Measurements from ENCODE around the gene CACNA2D3. TPM values are rescaled to one million over a fixed set of nuclear protein-coding genes. Genes with fewer than 3 reads are reported as not detected.
A peak's percentile ranks its signal among the peaks of the same experiment; 100 is the strongest.

Gene CACNA2D3
- total RNA-seq, 1 experiment from 2014 or later: 0.06 TPM

GRCh38 chr3:54171509-54171908 is 49.2 kb downstream of the CACNA2D3 start:
- no peak for DNase-seq (ENCODE audit: low read depth)

- DNase-seq (ENCODE audit: low read depth): no peak
These were observed 49.6 kb downstream of the CACNA2D3 start for GRCh38 chr3:54171951-54172350.

DNA sequence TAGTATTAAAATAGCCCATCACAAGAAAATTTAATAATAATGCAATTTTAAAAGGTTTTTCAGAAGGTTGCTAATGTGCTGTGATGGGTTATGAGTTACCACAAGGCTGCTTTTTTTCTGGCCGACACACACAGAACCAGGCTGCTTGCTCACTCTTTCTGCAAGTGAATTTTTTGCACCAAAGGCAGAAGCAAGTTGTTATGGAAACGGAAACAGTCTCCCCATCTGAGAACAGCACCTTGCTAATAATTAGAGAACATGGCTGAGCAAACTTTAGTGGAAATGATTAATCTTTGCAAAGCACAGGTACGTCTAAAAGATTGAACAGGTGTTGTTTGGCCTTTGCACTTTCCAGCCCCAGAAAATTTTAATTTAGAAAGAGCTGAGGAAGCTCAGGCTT is 51.0 kb downstream of the CACNA2D3 start:
- no peak for DNase-seq (ENCODE audit: low read depth)

DNA sequence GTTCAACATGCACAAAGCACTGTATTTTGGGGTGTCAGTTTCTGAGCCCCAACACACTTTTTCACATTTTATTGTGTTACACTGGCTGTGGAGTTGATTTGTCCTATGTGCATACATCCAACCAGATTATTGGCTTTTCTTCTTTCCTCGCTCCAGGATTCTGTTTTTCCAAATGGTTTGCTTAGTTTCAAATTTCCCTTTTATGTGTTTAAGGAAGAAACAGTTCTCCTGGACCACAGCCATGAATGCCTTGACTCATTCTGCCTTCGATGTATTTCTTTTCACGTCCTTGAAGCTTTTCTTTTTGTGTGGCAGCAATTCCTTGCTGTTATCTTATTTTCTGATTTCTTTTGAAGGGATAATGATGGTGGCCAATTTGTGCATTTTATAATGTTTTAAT is 53.8 kb downstream of the CACNA2D3 start:
- no peak for DNase-seq (ENCODE audit: low read depth)

DNA sequence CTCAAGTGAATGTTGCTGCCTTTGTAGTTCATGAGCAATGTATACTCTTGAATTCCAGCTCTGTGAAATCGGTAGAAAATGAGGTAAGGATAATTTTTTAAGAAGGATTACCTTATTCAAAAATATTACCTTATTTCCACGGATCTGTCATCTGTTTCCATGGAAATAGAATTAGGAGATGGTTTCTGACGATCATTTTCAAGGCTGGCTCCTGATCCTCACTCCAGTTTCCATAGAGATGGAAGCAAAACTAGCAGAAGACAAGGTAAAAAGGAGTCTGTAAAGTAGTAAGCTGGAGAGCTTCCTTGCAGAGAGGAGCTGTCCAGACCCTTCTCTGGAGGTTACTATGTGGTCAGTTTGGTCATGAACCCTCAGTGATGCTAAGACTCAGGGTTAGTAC is 55.5 kb downstream of the CACNA2D3 start:
- DNase-seq (ENCODE audit: low read depth): no peak

DNA sequence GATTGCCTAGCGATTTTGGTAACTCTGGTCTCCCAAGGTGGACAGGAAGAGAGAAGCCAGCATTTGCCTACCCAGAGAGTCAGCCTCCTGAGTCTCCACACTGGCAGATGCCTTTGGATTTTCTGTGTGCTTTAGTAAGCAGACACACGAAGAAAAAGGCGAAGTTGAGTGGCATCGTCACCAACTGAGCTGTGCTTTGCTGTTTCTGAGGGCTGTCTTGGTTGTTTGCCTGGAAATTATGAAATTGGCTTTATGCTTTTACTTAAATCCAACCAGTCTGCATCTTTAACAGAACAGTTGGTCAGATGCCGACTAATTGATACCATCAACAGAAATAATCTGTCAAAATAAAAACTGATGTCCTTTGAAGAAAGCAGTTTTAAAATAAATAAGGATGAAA is 56.0 kb downstream of the CACNA2D3 start:
- DNase-seq (ENCODE audit: low read depth): no peak

DNA sequence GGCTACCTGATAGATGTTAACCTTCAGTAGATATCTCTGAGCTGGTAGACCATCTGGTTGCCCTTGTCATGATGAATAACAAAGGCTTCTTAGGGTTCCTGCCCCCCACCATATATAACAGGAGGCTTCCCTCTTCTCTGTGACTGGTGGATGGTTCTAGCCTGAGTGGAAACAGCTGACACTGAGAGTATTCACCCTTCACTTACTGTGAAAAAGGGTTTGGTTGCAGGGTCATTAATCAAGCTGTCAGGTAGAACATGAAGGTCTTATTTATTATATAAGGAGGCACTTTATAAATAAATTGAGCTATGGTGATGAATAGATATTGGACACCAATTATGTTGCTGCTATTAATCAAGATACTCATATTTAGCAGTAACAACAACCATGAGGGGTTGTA is 58.6 kb downstream of the CACNA2D3 start:
- no peak for DNase-seq (ENCODE audit: low read depth)

GRCh38 chr3:54182242-54182641 is 59.9 kb downstream of the CACNA2D3 start:
- DNase-seq (ENCODE audit: low read depth): no peak

DNA sequence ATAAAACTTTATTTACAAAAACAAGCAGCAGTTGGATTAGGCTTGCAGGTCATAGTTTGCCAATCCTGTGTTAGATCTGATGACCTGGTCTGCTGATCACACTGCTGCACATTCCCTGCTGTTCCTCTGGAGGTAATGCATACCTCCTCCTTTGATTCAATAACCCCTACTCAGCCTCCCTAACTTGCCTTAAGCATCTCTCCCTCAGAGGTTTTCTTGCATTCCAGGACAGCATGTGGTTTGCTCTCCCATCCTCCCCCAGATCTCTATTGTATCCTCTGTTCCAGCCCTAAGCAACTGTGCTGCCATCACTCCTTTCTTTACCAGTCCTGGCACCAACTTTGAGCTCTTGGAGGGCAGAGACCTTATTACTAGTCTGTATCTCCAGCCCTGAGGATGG is 63.4 kb downstream of the CACNA2D3 start:
- DNase-seq (ENCODE audit: low read depth): no peak

- peak; percentile 5 for DNase-seq (ENCODE audit: low read depth)
These were observed 65.9 kb downstream of the CACNA2D3 start for GRCh38 chr3:54188176-54188791.

- DNase-seq (ENCODE audit: low read depth): no peak
These were observed 68.9 kb downstream of the CACNA2D3 start for GRCh38 chr3:54191220-54191619.

- DNase-seq (ENCODE audit: low read depth): no peak
These were observed 69.7 kb downstream of the CACNA2D3 start for GRCh38 chr3:54192026-54192425.

GRCh38 chr3:54193093-54193492 is 70.7 kb downstream of the CACNA2D3 start:
- no peak for DNase-seq (ENCODE audit: low read depth)

DNA sequence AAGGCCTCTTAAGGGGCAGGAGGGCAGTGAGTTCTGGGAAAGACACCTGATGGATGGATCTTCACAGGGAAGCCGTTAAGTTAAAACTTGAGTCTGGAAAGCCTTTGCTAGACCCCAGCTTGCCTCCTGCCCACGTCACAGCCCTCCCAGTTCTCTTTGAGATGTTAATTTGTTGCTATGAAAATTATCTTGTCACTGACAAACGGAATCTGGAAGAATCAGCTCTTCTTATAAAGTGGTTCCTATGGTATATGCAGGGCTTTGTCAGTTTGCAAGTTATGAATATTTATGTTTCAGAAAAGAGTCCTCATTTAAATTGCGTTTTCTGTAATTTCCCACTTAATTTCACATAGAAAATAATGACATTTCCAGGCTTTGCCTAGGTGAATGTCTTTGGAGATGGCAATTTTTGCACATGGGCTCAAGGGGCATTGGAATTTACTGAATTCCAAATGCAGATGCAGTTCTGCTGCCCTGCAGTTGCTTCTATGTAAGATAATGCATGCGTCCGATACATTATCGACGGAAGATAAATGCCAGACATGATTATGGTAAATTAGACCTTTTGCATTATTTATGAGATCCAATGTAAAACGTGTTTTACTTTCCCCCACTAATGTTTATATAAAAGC is 74.1 kb downstream of the CACNA2D3 start:
- no peak for DNase-seq (ENCODE audit: low read depth)

- DNase-seq (ENCODE audit: low read depth): no peak
These were observed 75.2 kb downstream of the CACNA2D3 start for GRCh38 chr3:54197509-54197908.

DNA sequence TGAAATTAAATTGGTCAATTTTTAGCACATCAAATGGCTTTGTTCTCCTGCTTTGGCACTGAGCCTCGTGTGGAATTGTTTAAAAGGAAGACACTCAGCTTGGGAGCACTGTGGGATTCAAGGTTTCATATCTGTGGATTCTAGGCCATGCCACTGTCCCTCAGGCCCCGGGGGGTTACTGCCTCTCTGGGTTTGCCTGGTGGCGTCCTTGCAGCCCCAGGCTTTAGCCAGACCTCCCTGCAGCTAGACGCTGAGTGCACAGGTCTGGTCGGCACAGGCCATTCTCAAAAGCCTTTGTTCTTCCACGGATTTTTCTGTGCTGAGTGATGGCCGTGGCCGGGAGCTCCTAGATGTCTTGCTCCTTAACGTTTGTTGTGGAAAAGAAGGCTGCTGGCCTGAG is 76.2 kb downstream of the CACNA2D3 start:
- DNase-seq (ENCODE audit: low read depth): no peak

- DNase-seq (ENCODE audit: low read depth): no peak
These were observed 79.7 kb downstream of the CACNA2D3 start for GRCh38 chr3:54202054-54202453.

DNA sequence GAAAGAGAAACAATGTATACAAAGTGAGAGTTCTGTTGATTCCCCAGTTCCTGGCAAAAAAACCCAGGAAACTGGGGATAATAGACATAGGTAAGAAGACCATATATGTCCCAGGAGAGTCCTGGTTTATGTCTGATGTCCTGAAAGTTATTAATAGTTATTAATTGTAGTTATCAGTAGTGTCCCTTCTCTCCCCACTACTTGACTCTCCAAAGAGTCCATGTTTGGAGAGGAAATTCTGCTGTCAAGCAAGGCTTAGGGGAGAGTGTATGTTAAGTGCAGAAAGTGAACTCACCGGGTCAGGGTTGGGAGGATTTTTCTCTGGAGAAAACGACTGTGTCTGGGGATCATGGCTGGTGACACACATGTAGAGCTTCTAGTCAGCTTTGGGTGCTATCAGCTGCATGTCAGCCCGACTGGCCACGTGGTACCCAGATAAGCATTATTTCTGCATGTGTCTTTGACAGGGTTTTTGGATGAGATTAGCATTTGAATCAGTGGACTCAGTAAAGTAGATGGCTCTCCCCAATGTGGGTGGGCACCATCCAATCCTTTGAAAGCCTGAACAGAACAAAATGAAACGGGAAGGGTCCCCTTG is 80.4 kb downstream of the CACNA2D3 start:
- DNase-seq (ENCODE audit: low read depth): no peak

- DNase-seq (ENCODE audit: low read depth): no peak
These were observed 84.5 kb downstream of the CACNA2D3 start for GRCh38 chr3:54206874-54207273.

GRCh38 chr3:54211097-54211496 is 88.7 kb downstream of the CACNA2D3 start:
- no peak for DNase-seq (ENCODE audit: low read depth)

DNA sequence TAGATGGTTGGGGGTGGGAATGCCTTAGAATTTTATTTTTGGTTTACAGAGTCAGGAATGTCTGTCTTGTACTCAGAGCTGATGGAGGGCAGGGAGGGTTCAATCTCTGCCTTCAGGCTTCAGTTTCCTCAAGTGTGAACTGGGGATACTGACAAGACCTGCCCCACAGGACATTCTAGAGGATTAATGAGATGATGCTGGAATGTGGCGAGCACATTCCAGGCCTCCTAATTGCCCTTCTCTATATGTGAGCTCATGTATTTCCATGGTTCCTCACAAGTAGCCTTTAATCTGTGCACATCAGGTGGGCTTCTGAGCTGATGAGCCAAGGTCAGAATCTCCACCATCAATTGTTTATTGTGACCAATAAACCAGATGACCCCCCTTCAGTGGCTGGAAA is 90.4 kb downstream of the CACNA2D3 start:
- DNase-seq (ENCODE audit: low read depth): no peak

GRCh38 chr3:54213907-54214306 is 91.6 kb downstream of the CACNA2D3 start:
- DNase-seq (ENCODE audit: low read depth): no peak

DNA sequence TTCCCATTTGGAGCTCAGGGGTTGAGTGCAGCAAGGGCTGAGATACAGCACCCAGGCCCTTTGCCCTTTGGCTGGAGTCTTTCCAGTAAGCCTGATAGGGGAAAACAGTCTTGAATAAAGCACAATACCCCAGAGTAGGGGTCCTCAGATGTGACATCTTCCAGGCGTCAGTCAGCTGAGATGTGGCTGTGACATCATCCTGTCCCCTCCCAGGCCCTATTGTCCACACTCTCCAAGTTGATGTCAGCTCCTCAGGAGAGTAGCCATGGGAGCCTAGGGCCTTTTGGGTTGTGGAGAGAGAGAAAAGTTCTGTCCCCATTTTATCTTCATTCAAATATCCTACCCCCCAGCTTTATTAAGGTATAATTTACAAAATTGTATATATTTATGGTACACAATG is 92.5 kb downstream of the CACNA2D3 start:
- no peak for DNase-seq (ENCODE audit: low read depth)

Measured in LHCN-M2 (cell line).